ENCODE data around the gene AQP1. TPM values are rescaled to one million over a fixed set of nuclear protein-coding genes. Genes with fewer than 3 reads are reported as not detected.

Gene AQP1
- total and polyA plus RNA-seq, 10 of the 15 experiments (the other 5 are each of a cell fraction or from before 2014, with no cell fraction given): 0.03 to 0.64 TPM; not detected in 8

DNA sequence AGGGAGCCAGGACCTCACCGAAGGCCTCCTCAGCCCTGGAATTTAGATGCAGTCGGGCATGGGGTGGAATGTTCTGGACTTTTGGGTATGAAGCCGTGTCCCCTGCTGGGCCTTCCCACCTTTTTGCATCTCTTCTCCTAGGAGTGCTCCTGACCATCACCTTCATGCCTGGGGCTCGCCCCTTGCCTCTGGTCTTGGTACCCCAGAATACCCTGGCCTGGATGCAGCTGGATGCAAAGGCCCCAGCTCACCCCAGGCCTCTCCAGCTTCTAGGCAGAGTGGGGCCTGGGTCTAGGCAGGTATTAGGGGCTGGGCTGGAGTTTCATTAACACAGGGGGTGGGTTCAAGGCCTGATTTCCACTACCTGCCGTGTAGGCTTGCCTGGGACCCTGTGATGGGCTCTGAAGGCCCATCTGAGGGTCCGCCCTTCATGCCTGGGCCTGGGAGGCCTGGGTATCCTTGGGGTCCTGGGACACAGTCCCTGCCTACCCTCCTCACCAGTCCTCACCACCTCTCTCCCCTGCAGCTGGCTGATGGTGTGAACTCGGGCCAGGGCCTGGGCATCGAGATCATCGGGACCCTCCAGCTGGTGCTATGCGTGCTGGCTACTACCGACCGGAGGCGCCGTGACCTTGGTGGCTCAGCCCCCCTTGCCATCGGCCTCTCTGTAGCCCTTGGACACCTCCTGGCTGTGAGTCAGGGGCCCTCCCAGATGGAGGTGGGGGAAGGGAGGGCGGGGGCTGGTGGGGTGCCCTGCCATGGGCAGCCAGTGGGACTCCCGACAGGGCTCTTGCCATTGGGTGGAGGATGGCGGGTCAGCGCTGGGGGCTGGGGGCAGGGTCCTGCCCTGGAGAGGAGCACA, 10.1 kb downstream of the AQP1 start:
- RAD21 ChIA-PET (ENCODE audit: unreplicated experiment): no interaction called here
- no peaks in the 10 kb centered on the region for H4K20me1 ChIP-seq (ENCODE audit: control insufficient read depth, insufficient read depth)
- no peak for ATAC-seq
- H3K27ac ChIP-seq (ENCODE audit: control insufficient read depth, insufficient read depth): no peak overlapping the region
- H3K27me3 ChIP-seq (replicated peaks in 1 of 2; ENCODE audit: control insufficient read depth in 2 of 2, insufficient read depth in 2 of 2, low read length in 1 of 2): no peaks in the 10 kb centered on the region; a peak in 1 of 4 replicates
- intact Hi-C loops (cut with micrococcal nuclease; ENCODE audit: unreplicated experiment): no loop called here
- no peak overlapping the region for H2AFZ ChIP-seq (ENCODE audit: control insufficient read depth, low read depth, low read length)
- no peak overlapping the region for H3K4me3 ChIP-seq
- no peaks in the 10 kb centered on the region for H3K4me1 ChIP-seq (ENCODE audit: control insufficient read depth, insufficient read depth, low read length)
- CTCF ChIA-PET: interaction anchor here (2.0 kb wide), 1 partner anchor 16 kb away, joined by 7 read pairs; no protein-coding TSS in a partner anchor
- no TSS peak for BruUV-seq (replicated peaks)
- DNase-seq (ENCODE audit: low read depth, low spot score): no peak
- in situ Hi-C loops (cut with MboI): no loop called here
- H3K9ac ChIP-seq (ENCODE audit: control insufficient read depth, insufficient read depth, low read length): no peak overlapping the region
- no peaks in the 10 kb centered on the region for H3K79me2 ChIP-seq (ENCODE audit: control insufficient read depth, insufficient read depth, low read length)
- H3K9me3 ChIP-seq (replicated peaks; ENCODE audit: control insufficient read depth, insufficient read depth, low read length): no peaks in the 10 kb centered on the region
- WGBS (ENCODE audit: insufficient coverage, insufficient replicate concordance, low lambda C conversion rate, missing lambda C conversion rate): 62% methylated on average over 18 of the region's 19 CpGs
- no peak overlapping the region for H3K4me2 ChIP-seq (ENCODE audit: control insufficient read depth, insufficient read depth)
- POLR2A ChIA-PET: no interaction called here
- FAIRE-seq: no peak
- SMC1A ChIA-PET (ENCODE audit: uncharacterized antibody, unreplicated experiment): interaction anchor here (1.0 kb wide), 1 partner anchor 200 kb away, joined by 3 read pairs; no protein-coding TSS in a partner anchor
- no peaks in the 10 kb centered on the region for H3K36me3 ChIP-seq (ENCODE audit: control insufficient read depth in 2 of 2, insufficient read depth in 2 of 2, low read length in 1 of 2)
- TF ChIP-seq SMC3 (IDR thresholded peaks at IDR 0.05; ENCODE audit: borderline replicate concordance, low read length): no peak
- no peak for TF ChIP-seq TBL1XR1 (IDR thresholded peaks at IDR 0.05; ENCODE audit: low read depth, low read length)
- TF ChIP-seq GABPA (IDR thresholded peaks at IDR 0.05; ENCODE audit: low read depth): no peak
- no peak for TF ChIP-seq NFYB (IDR thresholded peaks at IDR 0.05; ENCODE audit: insufficient read depth, low read depth, low read length)
- no peak for TF ChIP-seq NFIC (IDR thresholded peaks at IDR 0.05; ENCODE audit: low read depth, low read length)
- TF ChIP-seq RELB (IDR thresholded peaks at IDR 0.05; ENCODE audit: low read depth): no peak
- TF ChIP-seq ZNF384 (IDR thresholded peaks at IDR 0.05; ENCODE audit: borderline replicate concordance, low read depth, low read length): no peak
- no peak for TF ChIP-seq POU2F2 (IDR thresholded peaks at IDR 0.05; ENCODE audit: borderline replicate concordance, low read depth, low read length)
- no peak for TF ChIP-seq ZNF592 (IDR thresholded peaks at IDR 0.05)
- TF ChIP-seq HDGF (IDR thresholded peaks at IDR 0.05): no peak
- TF ChIP-seq ZNF24 (IDR thresholded peaks at IDR 0.05): no peak
- no peak for TF ChIP-seq BMI1 (IDR thresholded peaks at IDR 0.05; ENCODE audit: borderline replicate concordance)
- TF ChIP-seq SKIL (IDR thresholded peaks at IDR 0.05; ENCODE audit: low read depth, poor library complexity, severe bottlenecking): no peak
- TF ChIP-seq CBX3 (IDR thresholded peaks at IDR 0.05; ENCODE audit: borderline replicate concordance, low read depth): no peak
- TF ChIP-seq IKZF2 (IDR thresholded peaks at IDR 0.05): no peak
